GM21367 (cell line): ENCODE results near the gene SKIC3.

ENCODE experiments used
- ATAC-seq: cut with Tn5 transposase; IDR thresholded peaks from one replicate; pipeline ENCODE4 v1.9.1; 2021; ENCODE audit not compliant: unreplicated experiment

The SKIC3 gene

GRCh38 chr5:95554647-95555548 is at the start of gene SKIC3, which contains the start of gene ARSK:
SKIC3 (minus strand) TSS chr5:95554977; CDS start chr5:95547150, 7,827 bp downstream.
ARSK (plus strand) TSS chr5:95555101; CDS start chr5:95555279, 178 bp downstream.
- ATAC-seq = peak; percentile 89

GRCh38 chr5:95600557-95600956 is 45.8 kb upstream of the SKIC3 start:
- ATAC-seq = no peak

DNA sequence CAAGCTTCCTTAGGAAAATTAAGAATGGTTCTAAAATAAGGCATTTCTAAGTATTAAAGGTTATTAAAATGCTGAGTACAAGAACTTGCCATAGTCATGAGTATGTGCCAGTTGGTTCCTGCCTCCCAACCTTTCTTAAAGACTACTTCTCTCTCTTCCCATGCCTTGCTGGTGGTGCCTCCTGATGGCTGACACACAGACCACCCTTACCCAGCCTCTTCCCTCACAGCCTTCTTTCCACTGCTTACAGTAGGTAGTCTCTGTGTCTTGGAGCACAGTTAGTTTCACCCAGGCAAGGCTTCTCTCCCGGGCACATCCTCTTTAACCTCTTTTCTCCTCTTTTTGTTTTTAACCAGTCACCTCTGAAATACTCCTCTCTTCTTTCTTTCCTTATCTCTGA is 44.5 kb upstream of the SKIC3 start:
- no peak for ATAC-seq

GRCh38 chr5:95595289-95595931 is 40.6 kb upstream of the SKIC3 start:
- ATAC-seq = no peak

DNA sequence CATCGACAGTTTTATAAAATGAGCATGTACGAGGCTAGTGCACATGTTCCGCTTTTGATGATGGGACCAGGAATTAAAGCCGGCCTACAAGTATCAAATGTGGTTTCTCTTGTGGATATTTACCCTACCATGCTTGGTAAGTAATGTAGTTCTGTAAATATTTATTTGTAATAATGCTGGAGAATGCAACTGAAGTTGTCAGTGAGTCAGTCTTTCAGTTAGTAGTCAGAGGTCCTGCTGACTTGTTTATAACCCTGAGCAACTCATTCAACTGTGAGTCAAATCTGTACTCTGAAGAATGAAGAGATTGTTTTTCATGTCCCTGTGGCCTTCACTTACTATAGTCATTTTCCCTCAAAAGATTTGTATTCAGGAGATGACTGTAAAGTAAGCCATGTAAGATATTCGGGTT is 36.7 kb upstream of the SKIC3 start:
- no peak for ATAC-seq

DNA sequence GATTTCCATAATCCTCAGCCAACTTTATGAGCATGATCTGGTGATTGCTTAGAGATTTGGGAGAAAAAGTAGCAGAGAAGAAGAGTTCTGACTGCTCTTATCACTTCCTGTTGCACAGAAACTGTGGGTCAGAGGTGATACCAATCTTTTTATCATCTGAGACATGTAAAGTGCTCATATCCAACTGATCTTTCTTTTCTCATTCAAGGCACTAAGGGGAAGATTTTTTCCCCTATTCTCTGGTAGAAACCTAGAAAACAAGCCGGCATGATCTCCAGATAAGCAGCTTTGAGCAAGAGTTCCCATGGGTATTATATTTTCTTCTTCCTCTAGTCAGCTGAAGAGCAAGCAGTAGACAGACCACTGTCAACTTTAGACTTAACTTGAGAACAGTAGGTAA is 36.1 kb upstream of the SKIC3 start:
- no peak for ATAC-seq

DNA sequence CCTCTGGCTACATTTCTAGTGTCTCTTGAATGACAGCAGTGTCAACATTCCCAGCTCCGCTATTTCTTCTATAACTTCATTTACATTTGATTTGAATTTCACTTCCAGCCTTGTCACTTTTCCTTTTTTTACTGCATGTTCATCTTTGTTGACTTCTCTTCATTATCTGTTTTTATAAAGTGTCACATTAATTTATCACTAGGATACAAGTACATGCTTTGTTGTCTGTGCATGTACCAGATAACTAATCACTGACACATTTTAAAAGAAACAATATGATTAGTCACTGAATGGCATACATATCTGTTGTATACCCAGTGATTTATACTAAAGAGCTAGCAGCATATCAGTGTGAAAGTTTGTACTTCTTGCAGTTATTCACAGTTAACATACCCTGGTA is 29.2 kb upstream of the SKIC3 start:
- no peak for ATAC-seq

- ATAC-seq = no peak
Measured at GRCh38 chr5:95581576-95581975, 26.8 kb upstream of the SKIC3 start.

DNA sequence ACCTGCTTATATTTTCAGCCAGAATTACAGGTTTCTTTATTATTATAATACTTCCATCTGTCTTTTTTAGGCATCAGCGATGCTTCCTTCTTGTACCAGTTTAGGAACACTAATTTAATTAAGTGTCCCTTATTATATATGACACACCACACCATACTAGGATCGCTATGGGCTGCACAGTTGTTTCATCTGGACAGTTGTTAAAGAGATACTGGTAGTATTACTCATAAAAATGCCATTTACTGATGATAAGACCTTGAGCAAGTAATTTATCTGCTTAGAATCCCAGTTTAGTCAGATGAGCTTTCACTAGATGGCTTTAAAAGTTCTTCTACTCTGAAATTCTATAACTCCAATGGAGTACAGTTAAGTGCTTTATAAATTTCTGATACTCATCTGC is 17.2 kb upstream of the SKIC3 start:
- no peak for ATAC-seq

DNA sequence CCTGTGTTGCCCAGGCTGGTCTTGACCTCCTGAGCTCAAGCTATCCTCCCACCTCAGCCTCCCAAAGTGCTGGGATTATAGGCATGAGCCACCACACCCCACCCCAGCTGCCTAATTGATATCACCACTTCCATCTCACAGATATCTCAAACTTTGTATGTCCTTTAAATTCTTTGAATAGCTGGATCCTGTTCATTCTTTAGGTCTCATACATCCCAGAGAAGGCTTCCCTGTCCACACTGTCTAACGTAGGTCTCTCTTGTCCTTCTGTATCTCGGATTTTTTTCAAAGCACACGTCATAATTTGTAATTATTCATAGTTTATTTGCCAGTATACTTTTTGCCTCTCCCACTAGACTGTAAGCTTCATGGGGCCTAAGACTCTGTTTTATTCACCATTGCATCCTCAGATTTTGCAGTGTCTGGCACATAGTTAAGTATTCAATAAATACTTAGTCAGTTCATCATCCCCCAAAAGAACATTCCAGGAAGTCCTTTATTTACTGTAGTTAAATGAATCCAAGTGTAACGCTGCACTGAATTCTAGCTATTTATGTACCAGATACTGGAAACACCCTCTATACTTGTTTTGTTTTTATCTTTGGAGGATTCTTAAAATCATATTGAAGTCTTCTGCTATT is 10.6 kb upstream of the SKIC3 start:
- ATAC-seq = no peak

DNA sequence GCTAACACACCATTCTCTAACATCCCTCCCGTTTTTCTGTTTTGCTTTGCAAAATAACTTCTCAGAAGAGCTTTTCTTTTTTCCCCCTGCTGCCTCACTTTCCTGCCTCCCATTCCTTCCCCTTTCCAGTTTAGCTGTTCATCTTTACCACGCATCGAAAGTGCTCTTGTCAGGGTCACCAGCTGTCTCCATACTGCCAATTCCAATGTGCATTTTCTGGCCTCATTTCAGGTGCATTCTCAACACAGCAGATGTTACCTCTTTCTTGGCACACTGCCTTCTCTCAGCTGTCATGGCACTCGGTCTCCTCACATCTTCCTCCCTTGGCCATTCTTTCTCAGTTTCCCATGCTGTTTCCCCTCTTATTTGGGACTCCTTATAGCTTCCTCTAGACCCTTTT is 9.7 kb upstream of the SKIC3 start:
- ATAC-seq = no peak

- ATAC-seq = no peak
Measured at GRCh38 chr5:95563367-95563766, 8.6 kb upstream of the SKIC3 start.

DNA sequence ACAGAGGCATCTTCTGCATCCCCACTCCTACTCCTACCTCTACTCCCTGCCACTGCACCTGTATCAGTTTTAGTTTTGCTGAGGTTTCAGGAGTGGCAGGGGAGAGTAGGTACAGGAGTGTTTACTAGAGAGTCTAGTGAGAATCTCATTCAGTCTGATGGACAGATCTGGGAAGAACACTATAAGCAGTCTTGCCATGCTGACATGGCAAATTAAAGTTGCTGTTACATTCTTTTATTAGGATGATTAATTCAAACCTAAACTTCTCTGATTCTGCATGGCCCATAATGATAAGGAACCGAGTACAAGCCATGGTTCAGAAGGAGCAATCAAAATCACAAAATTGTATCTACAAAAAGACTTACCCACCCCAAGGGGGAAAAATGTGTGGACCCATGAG is 7.5 kb upstream of the SKIC3 start:
- ATAC-seq = no peak

- no peak for ATAC-seq
Measured at GRCh38 chr5:95557841-95558240, 3.1 kb upstream of the SKIC3 start.

GRCh38 chr5:95555553-95555952 is 776 bp upstream of the SKIC3 start:
- no peak for ATAC-seq

GRCh38 chr5:95554331-95554646 is 488 bp downstream of the SKIC3 start:
- peak; percentile 23 for ATAC-seq

GRCh38 chr5:95549030-95549429 is 5.7 kb downstream of the SKIC3 start:
- ATAC-seq = no peak

DNA sequence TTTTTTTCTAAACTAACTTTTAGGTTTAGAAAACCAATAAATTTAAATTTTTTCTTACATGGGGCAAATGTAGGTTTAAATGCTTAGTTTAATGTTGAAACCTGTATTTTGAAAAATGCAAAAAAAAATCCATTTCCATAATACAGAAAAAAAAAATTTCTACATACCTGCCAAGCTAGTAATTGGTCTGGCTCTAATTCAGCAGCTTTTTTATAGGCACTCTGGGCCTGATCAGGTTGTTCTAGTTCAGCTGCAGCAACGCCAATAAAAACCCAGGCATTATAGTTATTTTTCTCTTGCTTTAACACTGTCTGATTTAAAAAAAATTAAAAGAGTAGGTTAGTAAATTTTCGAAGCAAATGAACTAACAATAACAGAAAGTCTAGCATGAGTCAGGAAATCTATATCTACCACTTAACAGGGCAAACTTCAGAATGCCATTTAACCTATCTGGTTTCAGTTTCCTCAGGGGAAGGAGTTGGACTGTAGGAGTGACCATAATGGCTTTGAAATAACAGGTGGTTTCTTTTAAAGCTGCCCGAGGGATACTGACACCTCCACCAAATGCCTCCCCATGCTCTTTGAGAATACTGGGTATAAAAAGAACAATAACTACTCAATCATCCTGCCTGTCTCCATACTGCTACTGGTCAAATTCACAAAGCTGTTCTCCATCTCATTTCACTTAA is 11.6 kb downstream of the SKIC3 start:
- ATAC-seq = no peak

DNA sequence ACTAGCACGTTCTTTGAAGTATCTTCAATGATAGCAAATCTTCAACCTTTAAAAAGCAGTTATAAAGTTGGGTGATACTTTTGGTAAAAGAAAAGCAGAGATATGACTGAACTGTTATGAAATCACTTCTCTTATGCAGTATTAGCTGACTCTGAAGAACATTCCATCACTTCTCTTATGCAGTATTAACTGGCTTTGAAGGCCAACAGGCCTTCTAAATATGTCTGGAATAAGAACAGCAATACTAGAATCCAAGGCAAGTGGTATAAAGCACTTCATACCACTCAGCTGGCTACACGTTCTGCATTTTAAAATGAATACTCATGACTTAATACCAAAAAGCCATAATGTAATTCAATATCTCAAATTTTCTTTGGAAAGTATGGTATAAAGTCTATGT is 17.3 kb downstream of the SKIC3 start:
- no peak for ATAC-seq

DNA sequence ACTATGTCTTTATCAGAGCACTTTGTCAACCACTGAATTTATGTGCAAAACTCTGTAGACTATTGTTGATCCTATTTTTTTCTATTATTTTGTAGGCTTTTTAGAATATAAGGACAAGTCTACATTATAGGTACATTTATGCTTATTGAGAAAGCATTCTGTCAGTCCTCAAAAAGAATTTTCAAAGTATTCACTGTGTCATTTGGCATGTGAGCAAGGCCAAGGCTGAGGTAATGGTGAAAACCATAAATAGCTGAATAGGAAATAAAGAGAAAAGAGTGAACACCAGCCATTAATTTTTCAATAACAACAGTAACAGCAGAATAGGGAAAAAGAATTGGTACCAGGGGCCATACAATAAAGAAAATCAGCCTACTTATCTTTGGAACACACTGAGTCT is 21.0 kb downstream of the SKIC3 start:
- ATAC-seq = no peak

- no peak for ATAC-seq
Measured at GRCh38 chr5:95533106-95533505, 21.7 kb downstream of the SKIC3 start.
